Osteoblast (primary cell): ENCODE measurements around the gene SFI1. TPM values are rescaled to one million over a fixed set of nuclear protein-coding genes. Genes with fewer than 3 reads are reported as not detected.

ENCODE experiments used
- DNase-seq: peaks from one replicate; pipeline ENCODE4 v3.0.0; 2011; ENCODE audit warnings: low spot score, mixed read lengths; ENCODE audit not compliant: insufficient read length; ENCODE audit errors: missing footprints
- H2AFZ ChIP-seq: 2 replicates; pipeline ENCODE4 v1.6.0; 2011; ENCODE audit warnings: mild to moderate bottlenecking, low read length
- H3K27ac ChIP-seq: 2 replicates; pipeline ENCODE4 v1.5.1; 2011; ENCODE audit warnings: mild to moderate bottlenecking, low read depth, low read length, moderate library complexity
- H3K27me3 ChIP-seq: 2 replicates; pipeline ENCODE4 v1.6.0; 2012; ENCODE audit warnings: mild to moderate bottlenecking, control low read depth, inconsistent platforms, low read length, moderate library complexity; ENCODE audit not compliant: insufficient read depth
- H3K36me3 ChIP-seq: 2 replicates; pipeline ENCODE4 v1.5.1; 2011; ENCODE audit warnings: mild to moderate bottlenecking, low read length, control low read depth, moderate library complexity; ENCODE audit not compliant: insufficient read depth
- H3K4me1 ChIP-seq: 2 replicates; pipeline ENCODE4 v1.5.1; 2011; ENCODE audit warnings: mild to moderate bottlenecking, low read length, control low read depth, moderate library complexity; ENCODE audit not compliant: insufficient read depth
- H3K4me2 ChIP-seq: 2 replicates; pipeline ENCODE4 v1.6.0; 2011; ENCODE audit warnings: mild to moderate bottlenecking, low read length; ENCODE audit not compliant: insufficient read depth
- H3K4me3 ChIP-seq: fragments of 200-600 bp; sonication (generic); 3 replicates; pipeline ENCODE4 v1.5.1; 2012; ENCODE audit warnings: mild to moderate bottlenecking, low read length, inconsistent platforms; ENCODE audit not compliant: insufficient read depth
- H3K79me2 ChIP-seq: 2 replicates; pipeline ENCODE4 v1.6.0; 2012; ENCODE audit warnings: mild to moderate bottlenecking, low read length, control low read depth, inconsistent platforms; ENCODE audit not compliant: insufficient read depth
- H3K9me3 ChIP-seq: 2 replicates; pipeline ENCODE4 v1.5.1; 2011; ENCODE audit warnings: low read depth, low read length, control low read depth
- H4K20me1 ChIP-seq: 2 replicates; pipeline ENCODE4 v1.6.0; 2012; ENCODE audit warnings: mild to moderate bottlenecking, low read length, control low read depth; ENCODE audit not compliant: insufficient read depth
- CTCF ChIP-seq: IDR thresholded peaks from 2 replicates; pipeline ENCODE4 v1.5.1; 2011; ENCODE audit warnings: mild to moderate bottlenecking, low read depth, low read length, moderate library complexity; ENCODE audit errors: extremely low read depth
- total RNA-seq: library from RNA; depleted of rRNA; stranded (reverse); fragments of >200 nt; gene quantifications from 2 replicates; pipeline ENCODE4 v1.2.3, GENCODE V29; 2012

SFI1 gene
- total RNA-seq, 1 donor, result 16.6 TPM

GRCh38 chr22:31625661-31626426 is 129.5 kb downstream of the SFI1 start:
- Histone ChIP-seq H3K36me3 (peaks cover 25% of the 10 kb centered on the region), H3K27me3 (no peaks in the 10 kb centered on the region), H3K4me2 (no peak overlapping the region), H3K27ac (no peak overlapping the region), H4K20me1 (peaks cover 75% of the 10 kb centered on the region), H3K4me3 (no peak overlapping the region), H3K79me2 (peaks cover 98% of the 10 kb centered on the region), H3K9me3 (no peaks in the 10 kb centered on the region), H3K4me1 (peaks cover 13% of the 10 kb centered on the region), H2AFZ (no peak overlapping the region)
- DNase-seq, result peak; percentile 83
- TF ChIP-seq CTCF, result no peak

GRCh38 chr22:31626427-31627150 is 130.3 kb downstream of the SFI1 start:
- no peaks in the 10 kb centered on the region for H3K27me3 ChIP-seq
- H3K4me2 ChIP-seq, result no peak overlapping the region
- no peak for TF ChIP-seq CTCF
- no peak overlapping the region for H3K4me3 ChIP-seq
- DNase-seq, result peak; percentile 67
- H3K4me1 ChIP-seq, result peaks cover 20% of the 10 kb centered on the region
- H2AFZ ChIP-seq, result no peak overlapping the region
- H3K36me3 ChIP-seq, result peaks cover 18% of the 10 kb centered on the region
- no peaks in the 10 kb centered on the region for H3K9me3 ChIP-seq
- H3K79me2 ChIP-seq, result peaks cover 98% of the 10 kb centered on the region
- peaks cover 71% of the 10 kb centered on the region for H4K20me1 ChIP-seq
- no peak overlapping the region for H3K27ac ChIP-seq

- Histone ChIP-seq H3K79me2 (peaks cover 98% of the 10 kb centered on the region), H3K4me3 (no peak overlapping the region), H3K4me2 (no peak overlapping the region), H3K36me3 (peaks cover 11% of the 10 kb centered on the region), H4K20me1 (peaks cover 67% of the 10 kb centered on the region), H3K4me1 (peaks cover 20% of the 10 kb centered on the region), H3K27me3 (no peaks in the 10 kb centered on the region), H3K27ac (no peak overlapping the region), H3K9me3 (no peaks in the 10 kb centered on the region), H2AFZ (no peak overlapping the region)
- no peak for TF ChIP-seq CTCF
- peak; percentile 46 for DNase-seq
These were observed 130.9 kb downstream of the SFI1 start for GRCh38 chr22:31627223-31627731.

GRCh38 chr22:31628362-31628761 is 132.0 kb downstream of the SFI1 start:
- no peak overlapping the region for H2AFZ ChIP-seq
- DNase-seq, result no peak
- peaks cover 11% of the 10 kb centered on the region for H3K36me3 ChIP-seq
- H3K4me2 ChIP-seq, result no peak overlapping the region
- H3K27ac ChIP-seq, result no peak overlapping the region
- TF ChIP-seq CTCF, result no peak
- H3K9me3 ChIP-seq, result no peaks in the 10 kb centered on the region
- H3K4me3 ChIP-seq, result no peak overlapping the region
- peaks cover 20% of the 10 kb centered on the region for H3K4me1 ChIP-seq
- H3K27me3 ChIP-seq, result no peaks in the 10 kb centered on the region
- H4K20me1 ChIP-seq, result peaks cover 58% of the 10 kb centered on the region
- peaks cover 98% of the 10 kb centered on the region for H3K79me2 ChIP-seq
